ENCODE measurements around the gene HOXA3. TPM values are rescaled to one million over a fixed set of nuclear protein-coding genes. Genes with fewer than 3 reads are reported as not detected.

Gene HOXA3
- total and polyA plus RNA-seq, 4 donors = 3.8 to 20.8 (median 10.9) TPM

GRCh38 chr7:27101957-27102580 lies 50.3 kb downstream of the HOXA3 start:
- intact Hi-C loops (cut with DNase I) = loop anchor here in 1 of 2 donors (5.0 kb wide), 1 partner anchor 240 kb away; the partner anchor contains the start of gene SKAP2
- ATAC-seq (ENCODE audit: low FRiP score) (no peak), DNase-seq (peak; percentile 54 to 76)
- Histone ChIP-seq H3K27me3 (ENCODE audit: control insufficient read depth in 1 of 2, insufficient read depth in 2 of 2, low read length in 1 of 2) (no peaks in the 10 kb centered on the region), H3K4me3 (ENCODE audit: low read length in 2 of 2) (peak overlapping the region; percentile 24 to 78), H3K36me3 (ENCODE audit: control insufficient read depth in 1 of 2, insufficient read depth in 2 of 2, low read length in 1 of 2) (no peaks in the 10 kb centered on the region), H3K4me1 (ENCODE audit: control insufficient read depth in 1 of 2, insufficient read depth in 2 of 2, low read length in 2 of 2) (no peaks in the 10 kb centered on the region), H3K27ac (ENCODE audit: low read depth in 1 of 2, low read length in 2 of 2) (peak overlapping the region; percentile 93 to 100), H3K9me3 (ENCODE audit: control insufficient read depth, low read length) (no peaks in the 10 kb centered on the region)
- WGBS, 2 donors = 1 to 5% methylated on average over 38 to 39 of the region's 39 CpGs

- DNase-seq (peak in 1 of 2 donors; percentile 56), ATAC-seq (ENCODE audit: low FRiP score) (no peak)
- Histone ChIP-seq H3K4me1 (ENCODE audit: control insufficient read depth in 1 of 2, insufficient read depth in 2 of 2, low read length in 2 of 2) (no peaks in the 10 kb centered on the region), H3K27ac (ENCODE audit: low read depth in 1 of 2, low read length in 2 of 2) (peak overlapping the region; percentile 93 to 100), H3K27me3 (ENCODE audit: control insufficient read depth in 1 of 2, insufficient read depth in 2 of 2, low read length in 1 of 2) (no peaks in the 10 kb centered on the region), H3K4me3 (ENCODE audit: low read length in 2 of 2) (peak overlapping the region; percentile 24 to 78), H3K36me3 (ENCODE audit: control insufficient read depth in 1 of 2, insufficient read depth in 2 of 2, low read length in 1 of 2) (no peaks in the 10 kb centered on the region), H3K9me3 (ENCODE audit: control insufficient read depth, low read length) (no peaks in the 10 kb centered on the region)
- 3 to 4% methylated on average over 25 of the region's 25 CpGs for WGBS, 2 donors
- intact Hi-C loops (cut with DNase I) = loop anchor here in 1 of 2 donors (5.0 kb wide), 1 partner anchor 239 kb away; the partner anchor contains the start of gene SKAP2
These were observed 51.0 kb downstream of the HOXA3 start for GRCh38 chr7:27101171-27101956.

- DNase-seq (no peak), ATAC-seq (ENCODE audit: low FRiP score) (no peak)
- Histone ChIP-seq H3K9me3 (ENCODE audit: control insufficient read depth, low read length) (no peaks in the 10 kb centered on the region), H3K4me1 (ENCODE audit: control insufficient read depth in 1 of 2, insufficient read depth in 2 of 2, low read length in 2 of 2) (no peaks in the 10 kb centered on the region), H3K4me3 (ENCODE audit: low read length in 2 of 2) (peak overlapping the region; percentile 24 to 78), H3K36me3 (ENCODE audit: control insufficient read depth in 1 of 2, insufficient read depth in 2 of 2, low read length in 1 of 2) (no peaks in the 10 kb centered on the region), H3K27ac (ENCODE audit: low read depth in 1 of 2, low read length in 2 of 2) (peak overlapping the region; percentile 93 to 100), H3K27me3 (ENCODE audit: control insufficient read depth in 1 of 2, insufficient read depth in 2 of 2, low read length in 1 of 2) (no peaks in the 10 kb centered on the region)
- intact Hi-C loops (cut with DNase I) = loop anchor here in 1 of 2 donors (5.0 kb wide), 1 partner anchor 238 kb away; the partner anchor contains the start of gene SKAP2
- WGBS, 2 donors = 5 to 10% methylated on average over 8 of the region's 8 CpGs
These were observed 51.7 kb downstream of the HOXA3 start for GRCh38 chr7:27100694-27101170.

GRCh38 chr7:27099453-27100370 lies 52.7 kb downstream of the HOXA3 start:
- no peaks in the 10 kb centered on the region for H3K27me3 ChIP-seq (ENCODE audit: control insufficient read depth in 1 of 2, insufficient read depth in 2 of 2, low read length in 1 of 2)
- ATAC-seq (ENCODE audit: low FRiP score) = no peak
- 34 to 36% methylated on average over 8 of the region's 8 CpGs for WGBS, 2 donors
- peak overlapping the region in 1 of 2 donors; percentile 80 for H3K4me3 ChIP-seq (ENCODE audit: low read length in 2 of 2)
- intact Hi-C loops (cut with DNase I) = loop anchor here (2.0 to 5.0 kb wide), 5 partner anchors 33 to 1243 kb away; partner anchors contain the start of genes HOXA4 (in 1 of the 2), HOXA5 (in 1 of the 2) and SKAP2 (in 1 of the 2)
- no peak for DNase-seq
- H3K9me3 ChIP-seq (ENCODE audit: control insufficient read depth, low read length) = no peaks in the 10 kb centered on the region
- H3K27ac ChIP-seq (ENCODE audit: low read depth in 1 of 2, low read length in 2 of 2) = peak overlapping the region; percentile 53 to 73
- H3K36me3 ChIP-seq (ENCODE audit: control insufficient read depth in 1 of 2, insufficient read depth in 2 of 2, low read length in 1 of 2) = no peaks in the 10 kb centered on the region
- H3K4me1 ChIP-seq (ENCODE audit: control insufficient read depth in 1 of 2, insufficient read depth in 2 of 2, low read length in 2 of 2) = no peaks in the 10 kb centered on the region

GRCh38 chr7:27098578-27099451 lies 53.6 kb downstream of the HOXA3 start:
- Histone ChIP-seq H3K36me3 (ENCODE audit: control insufficient read depth in 1 of 2, insufficient read depth in 2 of 2, low read length in 1 of 2) (no peaks in the 10 kb centered on the region), H3K27me3 (ENCODE audit: control insufficient read depth in 1 of 2, insufficient read depth in 2 of 2, low read length in 1 of 2) (no peaks in the 10 kb centered on the region), H3K4me3 (ENCODE audit: low read length in 2 of 2) (peak overlapping the region; percentile 80 to 91), H3K4me1 (ENCODE audit: control insufficient read depth in 1 of 2, insufficient read depth in 2 of 2, low read length in 2 of 2) (no peaks in the 10 kb centered on the region), H3K27ac (ENCODE audit: low read depth in 1 of 2, low read length in 2 of 2) (peak overlapping the region; percentile 53 to 73), H3K9me3 (ENCODE audit: control insufficient read depth, low read length) (no peaks in the 10 kb centered on the region)
- WGBS, 2 donors = 3 to 6% methylated on average over 38 of the region's 38 CpGs
- ATAC-seq (ENCODE audit: low FRiP score) (peak; percentile 36), DNase-seq (peak in 1 of 2 donors; percentile 57)
- intact Hi-C loops (cut with DNase I) = loop anchor here (2.0 to 5.0 kb wide), 4 partner anchors 33 to 1242 kb away; partner anchors contain the start of genes HOXA4 (in 1 of the 2) and HOXA5 (in 1 of the 2)

- intact Hi-C loops (cut with DNase I) = loop anchor here (2.0 to 5.0 kb wide), 5 partner anchors 19 to 1241 kb away; partner anchors contain the start of genes HOXA4 (in 1 of the 2) and HOXA5 (in 1 of the 2)
- Histone ChIP-seq H3K9me3 (ENCODE audit: control insufficient read depth, low read length) (no peaks in the 10 kb centered on the region), H3K36me3 (ENCODE audit: control insufficient read depth in 1 of 2, insufficient read depth in 2 of 2, low read length in 1 of 2) (no peaks in the 10 kb centered on the region), H3K4me3 (ENCODE audit: low read length in 2 of 2) (peak overlapping the region; percentile 80 to 91), H3K27ac (ENCODE audit: low read depth in 1 of 2, low read length in 2 of 2) (peak overlapping the region; percentile 53 to 73), H3K4me1 (ENCODE audit: control insufficient read depth in 1 of 2, insufficient read depth in 2 of 2, low read length in 2 of 2) (no peaks in the 10 kb centered on the region), H3K27me3 (ENCODE audit: control insufficient read depth in 1 of 2, insufficient read depth in 2 of 2, low read length in 1 of 2) (no peaks in the 10 kb centered on the region)
- ATAC-seq (ENCODE audit: low FRiP score) (peak; percentile 62), DNase-seq (peak in 1 of 2 donors; percentile 58)
- 3 to 6% methylated on average over 35 of the region's 35 CpGs for WGBS, 2 donors
These were observed 54.5 kb downstream of the HOXA3 start for GRCh38 chr7:27097686-27098577.

Measured in aorta (tissue), 5 donors.